ENCODE measurements around the gene CFAP298. TPM values are rescaled to one million over a fixed set of nuclear protein-coding genes. Genes with fewer than 3 reads are reported as not detected.

CFAP298 gene
- total RNA-seq, 4 donors from 2014 or later: 22.8 to 41.2 (median 32.8) TPM

DNA sequence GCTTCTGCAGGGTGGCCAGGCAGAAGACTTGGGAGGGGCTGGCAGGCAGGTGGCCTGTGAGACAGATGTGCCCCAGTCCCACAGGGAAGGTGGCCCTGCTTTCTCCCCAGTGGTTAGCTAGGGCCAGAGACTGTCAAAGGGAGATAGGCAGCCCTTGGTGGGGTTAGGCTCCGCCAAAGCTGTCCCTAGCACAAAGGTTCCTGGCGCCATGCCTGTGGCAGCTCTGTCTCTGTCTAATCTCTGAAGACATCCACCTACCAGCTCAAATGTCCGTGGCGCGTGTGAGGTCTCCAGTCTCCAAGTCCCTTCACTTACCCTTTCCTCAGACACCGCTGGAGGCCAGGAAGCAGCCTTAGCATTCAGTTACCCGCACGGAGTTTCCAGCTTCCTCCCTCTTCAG lies 44.6 kb downstream of the CFAP298 start:
- Histone ChIP-seq H3K36me3 (no peaks in the 10 kb centered on the region), H3K4me3 (no peak overlapping the region), H3K27ac (replicated peaks in 1 of 4) (no peak overlapping the region), H3K4me1 (peaks cover 5 to 18% (median 14%) of the 10 kb centered on the region in 4 donors), H3K9me3 (no peaks in the 10 kb centered on the region), H3K27me3 (no peaks in the 10 kb centered on the region)
- intact Hi-C loops (cut with DNase I): no loop called here
- DNase-seq (ENCODE audit: extremely low spot score): peak; percentile 55
- 95% methylated on average over 8 of the region's 8 CpGs for WGBS
- TF ChIP-seq, protein P1, sequence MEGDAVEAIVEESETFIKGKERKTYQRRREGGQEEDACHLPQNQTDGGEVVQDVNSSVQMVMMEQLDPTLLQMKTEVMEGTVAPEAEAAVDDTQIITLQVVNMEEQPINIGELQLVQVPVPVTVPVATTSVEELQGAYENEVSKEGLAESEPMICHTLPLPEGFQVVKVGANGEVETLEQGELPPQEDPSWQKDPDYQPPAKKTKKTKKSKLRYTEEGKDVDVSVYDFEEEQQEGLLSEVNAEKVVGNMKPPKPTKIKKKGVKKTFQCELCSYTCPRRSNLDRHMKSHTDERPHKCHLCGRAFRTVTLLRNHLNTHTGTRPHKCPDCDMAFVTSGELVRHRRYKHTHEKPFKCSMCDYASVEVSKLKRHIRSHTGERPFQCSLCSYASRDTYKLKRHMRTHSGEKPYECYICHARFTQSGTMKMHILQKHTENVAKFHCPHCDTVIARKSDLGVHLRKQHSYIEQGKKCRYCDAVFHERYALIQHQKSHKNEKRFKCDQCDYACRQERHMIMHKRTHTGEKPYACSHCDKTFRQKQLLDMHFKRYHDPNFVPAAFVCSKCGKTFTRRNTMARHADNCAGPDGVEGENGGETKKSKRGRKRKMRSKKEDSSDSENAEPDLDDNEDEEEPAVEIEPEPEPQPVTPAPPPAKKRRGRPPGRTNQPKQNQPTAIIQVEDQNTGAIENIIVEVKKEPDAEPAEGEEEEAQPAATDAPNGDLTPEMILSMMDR (IDR thresholded peaks at IDR 0.05): no peak
- TF ChIP-seq POLR2AphosphoS5 (IDR thresholded peaks at IDR 0.05) (no peak), EP300 (IDR thresholded peaks at IDR 0.05) (no peak), POLR2A (IDR thresholded peaks at IDR 0.05; ENCODE audit: low read depth) (no peak)

DNA sequence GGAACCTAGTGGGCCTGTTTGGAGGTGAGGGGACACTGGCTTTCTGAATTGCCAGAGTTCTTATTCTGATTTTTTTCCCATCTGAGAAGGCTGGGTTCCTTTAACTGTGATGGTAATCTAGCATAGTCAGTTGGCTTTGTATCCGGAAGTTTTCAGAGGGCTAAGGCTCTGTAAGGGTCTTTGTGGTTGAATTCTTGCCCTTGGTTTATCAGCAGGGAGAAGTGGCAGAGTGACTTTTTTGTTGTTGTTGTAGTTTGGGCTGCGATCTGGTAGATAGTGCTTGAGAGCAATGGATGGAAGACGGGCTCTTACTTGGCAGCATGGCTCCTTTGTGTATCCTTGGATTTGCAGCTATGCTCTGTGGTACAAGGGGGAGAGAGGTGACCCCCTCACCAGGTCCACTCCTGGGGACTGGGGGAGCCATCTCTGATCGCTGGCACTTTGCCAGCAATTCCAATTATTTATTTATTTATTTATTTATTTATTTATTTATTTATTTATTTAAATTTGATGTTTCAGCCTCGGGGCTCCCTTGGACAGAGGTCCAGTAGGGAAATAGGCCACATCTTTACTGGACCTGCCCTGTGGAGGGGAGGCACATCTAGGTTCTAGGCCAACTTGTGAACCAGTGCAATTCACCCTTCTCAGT lies 45.3 kb downstream of the CFAP298 start:
- WGBS: 89% methylated on average over 5 of the region's 5 CpGs
- H3K9me3 ChIP-seq: no peaks in the 10 kb centered on the region
- H3K4me1 ChIP-seq: peaks cover 5 to 26% (median 20%) of the 10 kb centered on the region in 4 donors
- intact Hi-C loops (cut with DNase I): no loop called here
- no peak overlapping the region for H3K4me3 ChIP-seq
- peak in 1 of 2 donors; percentile 44 for TF ChIP-seq POLR2AphosphoS5 (IDR thresholded peaks at IDR 0.05)
- TF ChIP-seq POLR2A (IDR thresholded peaks at IDR 0.05; ENCODE audit: low read depth): no peak
- TF ChIP-seq, protein P1 (IDR thresholded peaks at IDR 0.05): no peak
- TF ChIP-seq EP300 (IDR thresholded peaks at IDR 0.05): no peak
- H3K27me3 ChIP-seq: no peaks in the 10 kb centered on the region
- H3K27ac ChIP-seq (replicated peaks in 1 of 4): no peak overlapping the region
- peak; percentile 50 for DNase-seq (ENCODE audit: extremely low spot score)
- no peaks in the 10 kb centered on the region for H3K36me3 ChIP-seq

DNA sequence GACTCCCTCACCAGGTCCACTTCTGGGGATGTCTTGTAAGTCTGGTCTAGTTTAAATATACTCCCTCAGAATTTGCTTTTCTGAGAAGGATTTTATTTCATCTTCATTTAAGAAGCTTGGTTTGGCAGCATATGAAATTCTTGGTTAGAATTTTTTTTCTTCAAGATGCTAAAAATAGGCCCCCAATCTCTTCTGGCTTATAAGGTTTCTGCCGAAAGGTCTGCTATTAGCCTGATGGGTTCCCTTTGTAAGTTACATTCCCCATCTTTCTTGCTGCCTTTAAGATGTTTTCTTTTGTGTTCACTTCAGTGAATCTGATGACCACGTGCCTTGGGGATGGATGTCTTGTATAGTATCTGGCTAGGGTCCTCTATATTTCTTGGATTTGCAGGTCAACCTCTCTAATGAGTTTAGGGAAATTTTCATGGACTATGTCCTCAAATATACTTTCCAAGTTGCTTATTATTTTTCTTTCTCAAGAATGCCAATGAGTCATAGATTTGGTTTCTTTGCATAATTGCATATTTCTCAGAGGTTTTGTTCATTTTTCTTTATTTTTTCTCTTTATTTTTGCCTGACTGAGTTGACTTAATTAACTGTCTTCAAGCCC lies 46.2 kb downstream of the CFAP298 start:
- 89% methylated on average over 2 of the region's 2 CpGs for WGBS
- Histone ChIP-seq H3K4me3 (no peak overlapping the region), H3K4me1 (peaks cover 5 to 27% (median 20%) of the 10 kb centered on the region in 4 donors), H3K27me3 (no peaks in the 10 kb centered on the region), H3K36me3 (no peaks in the 10 kb centered on the region), H3K27ac (replicated peaks in 1 of 4) (no peak overlapping the region), H3K9me3 (no peaks in the 10 kb centered on the region)
- peak; percentile 24 for DNase-seq (ENCODE audit: extremely low spot score)
- TF ChIP-seq, protein P1 (IDR thresholded peaks at IDR 0.05): no peak
- TF ChIP-seq POLR2A (IDR thresholded peaks at IDR 0.05; ENCODE audit: low read depth) (no peak), EP300 (IDR thresholded peaks at IDR 0.05) (no peak), POLR2AphosphoS5 (IDR thresholded peaks at IDR 0.05) (no peak)
- intact Hi-C loops (cut with DNase I): no loop called here

DNA sequence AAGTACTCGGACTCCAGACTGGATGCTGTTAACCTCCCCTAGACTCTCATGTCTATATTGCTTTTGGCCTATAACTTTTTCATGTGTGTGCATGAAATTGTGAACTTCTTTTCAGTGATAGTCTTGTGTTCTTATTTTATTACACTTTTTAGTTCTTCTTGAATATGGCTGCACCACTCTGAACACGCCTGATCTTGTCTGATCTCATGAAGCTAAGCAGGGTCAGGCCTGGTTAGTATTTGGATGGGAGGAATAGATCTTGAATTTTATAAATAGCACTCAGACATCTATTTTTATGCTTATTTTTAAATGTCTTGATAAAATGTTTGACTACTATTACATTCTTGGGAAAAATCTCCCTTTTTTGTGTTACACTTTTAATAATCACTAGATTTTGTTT lies 49.3 kb downstream of the CFAP298 start:
- no peak for TF ChIP-seq POLR2A (IDR thresholded peaks at IDR 0.05; ENCODE audit: low read depth)
- TF ChIP-seq, protein P1 (IDR thresholded peaks at IDR 0.05): no peak
- no peak for TF ChIP-seq POLR2AphosphoS5 (IDR thresholded peaks at IDR 0.05)
- TF ChIP-seq EP300 (IDR thresholded peaks at IDR 0.05): no peak
- no peak overlapping the region for H3K4me3 ChIP-seq
- H3K4me1 ChIP-seq: peaks cover 0 to 10% (median 8%) of the 10 kb centered on the region in 4 donors
- intact Hi-C loops (cut with DNase I): no loop called here
- no peaks in the 10 kb centered on the region for H3K9me3 ChIP-seq
- DNase-seq (ENCODE audit: extremely low spot score): peak; percentile 10
- 86% methylated on average over 2 of the region's 2 CpGs for WGBS
- peak overlapping the region; percentile 23 to 65 (median 36) for H3K27ac ChIP-seq (replicated peaks in 1 of 4)
- no peaks in the 10 kb centered on the region for H3K36me3 ChIP-seq
- no peaks in the 10 kb centered on the region for H3K27me3 ChIP-seq
